ENCODE measurements around the gene ZFP62. TPM values are rescaled to one million over a fixed set of nuclear protein-coding genes. Genes with fewer than 3 reads are reported as not detected.
A peak's percentile ranks its signal among the peaks of the same experiment; 100 is the strongest.

Gene ZFP62
- total RNA-seq, 1 experiment from 2014 or later: 34.4 TPM

DNA sequence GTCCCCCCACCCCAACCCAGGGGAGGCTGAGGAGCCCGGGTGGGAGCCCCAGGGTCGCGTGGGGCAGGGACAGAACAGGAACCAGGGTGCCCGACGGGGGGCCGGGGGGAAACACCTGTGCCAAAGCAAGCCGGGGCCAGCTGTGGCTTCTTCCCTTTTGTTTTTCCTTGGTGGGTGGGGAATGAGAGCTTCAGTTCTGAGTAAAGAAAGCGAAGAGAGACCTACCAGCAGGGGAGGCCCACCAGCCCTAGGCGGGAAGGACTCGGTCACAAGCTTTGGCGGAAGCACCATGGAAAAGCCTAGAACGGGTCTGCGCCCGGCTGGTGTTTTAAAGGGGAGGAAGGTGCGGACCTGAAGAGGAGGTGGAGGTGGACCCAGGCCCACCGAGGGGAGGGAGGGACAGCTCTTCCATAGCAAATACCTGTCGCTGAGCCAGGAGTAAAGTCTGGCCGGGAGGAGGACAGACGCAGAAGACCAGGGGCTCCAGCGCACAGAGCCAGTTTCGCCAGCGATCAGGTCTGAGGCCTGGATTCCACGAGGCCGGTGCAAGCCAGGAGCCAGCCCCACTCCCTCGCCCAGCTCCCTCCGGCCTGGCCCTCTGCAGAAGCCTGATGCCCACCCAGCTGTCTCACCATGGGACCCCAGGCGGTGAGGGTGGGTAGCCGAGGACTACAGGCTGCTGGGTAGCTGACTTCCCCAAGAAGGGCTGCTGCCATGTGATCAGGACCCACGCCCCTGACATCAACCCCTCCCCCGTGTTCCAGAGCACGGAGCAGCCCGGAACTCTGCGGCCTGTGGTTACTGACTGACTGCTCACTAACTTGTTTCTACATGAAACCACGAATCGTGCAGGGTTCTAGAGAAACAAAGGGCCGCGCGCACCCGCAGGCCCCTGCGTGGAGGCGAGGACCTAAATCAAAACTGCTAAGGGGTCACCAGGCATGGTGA lies 57.6 kb downstream of the ZFP62 start:
- DNase-seq: no peak
- Mint-ChIP-seq H3K36me3 (ENCODE audit: insufficient read depth, unreplicated experiment) (peaks cover 57% of the 10 kb centered on the region), H3K9me3 (ENCODE audit: unreplicated experiment) (no peaks in the 10 kb centered on the region), H3K4me1 (ENCODE audit: low read depth, unreplicated experiment) (peaks cover 46% of the 10 kb centered on the region), H3K27ac (ENCODE audit: unreplicated experiment) (peak overlapping the region; percentile 42), H3K27me3 (ENCODE audit: insufficient read depth, unreplicated experiment) (no peaks in the 10 kb centered on the region), H3K4me3 (ENCODE audit: unreplicated experiment) (peak overlapping the region; percentile 82)
- no TSS peak for BruUV-seq (replicated peaks)
- peaks cover 3% of the 10 kb centered on the region; the same call in 1 of the 2 replicates for H3K36me3 ChIP-seq (ENCODE audit: control insufficient read depth, insufficient read depth, low read length)
- TF ChIP-seq, protein P1, sequence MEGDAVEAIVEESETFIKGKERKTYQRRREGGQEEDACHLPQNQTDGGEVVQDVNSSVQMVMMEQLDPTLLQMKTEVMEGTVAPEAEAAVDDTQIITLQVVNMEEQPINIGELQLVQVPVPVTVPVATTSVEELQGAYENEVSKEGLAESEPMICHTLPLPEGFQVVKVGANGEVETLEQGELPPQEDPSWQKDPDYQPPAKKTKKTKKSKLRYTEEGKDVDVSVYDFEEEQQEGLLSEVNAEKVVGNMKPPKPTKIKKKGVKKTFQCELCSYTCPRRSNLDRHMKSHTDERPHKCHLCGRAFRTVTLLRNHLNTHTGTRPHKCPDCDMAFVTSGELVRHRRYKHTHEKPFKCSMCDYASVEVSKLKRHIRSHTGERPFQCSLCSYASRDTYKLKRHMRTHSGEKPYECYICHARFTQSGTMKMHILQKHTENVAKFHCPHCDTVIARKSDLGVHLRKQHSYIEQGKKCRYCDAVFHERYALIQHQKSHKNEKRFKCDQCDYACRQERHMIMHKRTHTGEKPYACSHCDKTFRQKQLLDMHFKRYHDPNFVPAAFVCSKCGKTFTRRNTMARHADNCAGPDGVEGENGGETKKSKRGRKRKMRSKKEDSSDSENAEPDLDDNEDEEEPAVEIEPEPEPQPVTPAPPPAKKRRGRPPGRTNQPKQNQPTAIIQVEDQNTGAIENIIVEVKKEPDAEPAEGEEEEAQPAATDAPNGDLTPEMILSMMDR (IDR thresholded peaks at IDR 0.05; ENCODE audit: insufficient read depth in 1 of 2, low read depth in 1 of 2, low read length in 1 of 2, severe bottlenecking in 1 of 2, unreplicated experiment in 1 of 2): peak in 1 of 2 experiments; percentile 25
- CTCF ChIA-PET: interaction anchor here (1.5 to 1.6 kb wide), 2 partner anchors 18 to 381 kb away, joined by 5 to 11 read pairs; no protein-coding TSS in a partner anchor
- H3K4me3 ChIP-seq (ENCODE audit: low read depth, low read length): peak overlapping the region; percentile 88
- H3K9me3 ChIP-seq: no peaks in the 10 kb centered on the region
- no peaks in the 10 kb centered on the region for H3K27me3 ChIP-seq (replicated peaks; ENCODE audit: control insufficient read depth, insufficient read depth, low read length)
- intact Hi-C loops (cut with micrococcal nuclease; ENCODE audit: unreplicated experiment): no loop called here
- POLR2A ChIA-PET: interaction anchor here (2.1 to 2.3 kb wide), 2 partner anchors 18 to 27 kb away, joined by 8 to 11 read pairs; no protein-coding TSS in a partner anchor
- peaks cover 50% of the 10 kb centered on the region for H3K4me1 ChIP-seq

DNA sequence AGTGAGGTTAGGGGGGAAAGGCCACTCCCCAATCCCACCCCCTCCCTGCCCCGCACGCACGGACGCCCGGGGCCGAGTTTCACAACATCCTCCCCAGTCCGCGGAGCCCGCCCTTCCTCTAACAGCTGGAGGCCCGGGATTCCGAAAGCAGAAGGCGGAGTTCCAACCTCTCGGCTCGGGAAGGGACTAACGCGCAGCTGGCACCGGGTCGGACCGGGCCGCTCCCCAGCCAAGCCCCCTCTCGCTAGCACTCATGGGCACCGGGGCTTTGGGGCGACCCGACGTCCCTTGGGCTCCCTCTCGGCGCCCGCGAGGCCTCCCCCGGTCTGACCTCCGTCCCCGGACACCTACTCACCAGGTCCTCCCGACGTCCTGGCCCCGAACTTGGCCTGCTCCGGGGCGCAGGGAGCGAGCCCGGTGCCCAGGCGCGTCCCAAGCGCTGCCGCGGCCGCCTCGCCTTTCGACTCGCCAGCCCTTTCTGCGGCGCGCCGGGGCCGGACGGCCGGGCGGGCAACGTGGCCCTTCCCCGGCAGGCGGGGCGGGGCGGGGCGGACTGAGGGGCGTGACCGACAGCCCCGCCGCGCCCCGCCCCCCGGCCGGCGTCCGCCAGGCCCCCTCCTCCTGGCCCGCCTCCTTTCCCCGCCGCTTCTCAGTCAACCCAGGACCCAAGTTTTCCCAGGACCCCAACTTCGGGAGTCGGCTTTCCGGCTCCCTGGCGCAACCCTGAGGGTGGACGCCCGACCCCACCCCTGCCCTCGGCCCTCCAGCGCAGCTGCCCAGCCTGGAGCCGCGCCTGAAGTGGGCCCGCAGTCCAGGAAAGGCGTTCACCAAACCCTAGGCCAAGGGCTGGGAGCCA lies 58.5 kb downstream of the ZFP62 start, which contains the start of gene MGAT1:
Gene MGAT1, minus strand, starts transcription at position 482 of the 856 bp plus-strand sequence. CDS start 9,835 bp downstream, outside the sequence.
- intact Hi-C loops (cut with micrococcal nuclease; ENCODE audit: unreplicated experiment): loop anchor here (1.0 kb wide), 1 partner anchor 8 kb away; no protein-coding TSS in a partner anchor
- Histone ChIP-seq H3K36me3 (ENCODE audit: control insufficient read depth, insufficient read depth, low read length) (no peaks in the 10 kb centered on the region; the same call in 1 of the 2 replicates), H3K9me3 (no peaks in the 10 kb centered on the region), H3K4me3 (ENCODE audit: low read depth, low read length) (peak within 1 kb of the TSS; percentile 88), H3K4me1 (peaks cover 43% of the 10 kb centered on the region), H3K27me3 (replicated peaks; ENCODE audit: control insufficient read depth, insufficient read depth, low read length) (no peaks in the 10 kb centered on the region)
- Mint-ChIP-seq H3K27me3 (ENCODE audit: insufficient read depth, unreplicated experiment) (no peaks in the 10 kb centered on the region), H3K9me3 (ENCODE audit: unreplicated experiment) (no peaks in the 10 kb centered on the region), H3K27ac (ENCODE audit: unreplicated experiment) (peak within 1 kb of the TSS; percentile 89), H3K36me3 (ENCODE audit: insufficient read depth, unreplicated experiment) (peaks cover 56% of the 10 kb centered on the region), H3K4me3 (ENCODE audit: unreplicated experiment) (peak within 1 kb of the TSS; percentile 82), H3K4me1 (ENCODE audit: low read depth, unreplicated experiment) (peaks cover 45% of the 10 kb centered on the region)
- POLR2A ChIA-PET: interaction anchor here (0.6 to 2.3 kb wide), 4 partner anchors 8 to 421 kb away, joined by 3 to 11 read pairs (median 9); partner anchors contain the start of gene TRIM41
- BruUV-seq (replicated peaks): no TSS peak
- DNase-seq: peak; percentile 83 to 89
- CTCF ChIA-PET: interaction anchor here (0.6 to 1.6 kb wide), 3 partner anchors 17 to 382 kb away, joined by 3 to 11 read pairs (median 5); no protein-coding TSS in a partner anchor
- TF ChIP-seq, protein P1 (IDR thresholded peaks at IDR 0.05; ENCODE audit: insufficient read depth in 1 of 2, low read depth in 1 of 2, low read length in 1 of 2, severe bottlenecking in 1 of 2, unreplicated experiment in 1 of 2): no peak

Measured in Caco-2 (cell line).